HG03571 (cell line): ENCODE results near the gene TCP11.
"Not testable (repeated sequence)": the region's sequence is repeated elsewhere in the genome, so short reads cannot be mapped to it uniquely, and the experiment has no call there.

Experiments used
- ATAC-seq: cut with Tn5 transposase; IDR thresholded peaks from one replicate; pipeline ENCODE4 v1.9.1; 2021; ENCODE audit not compliant: unreplicated experiment

Gene TCP11

DNA sequence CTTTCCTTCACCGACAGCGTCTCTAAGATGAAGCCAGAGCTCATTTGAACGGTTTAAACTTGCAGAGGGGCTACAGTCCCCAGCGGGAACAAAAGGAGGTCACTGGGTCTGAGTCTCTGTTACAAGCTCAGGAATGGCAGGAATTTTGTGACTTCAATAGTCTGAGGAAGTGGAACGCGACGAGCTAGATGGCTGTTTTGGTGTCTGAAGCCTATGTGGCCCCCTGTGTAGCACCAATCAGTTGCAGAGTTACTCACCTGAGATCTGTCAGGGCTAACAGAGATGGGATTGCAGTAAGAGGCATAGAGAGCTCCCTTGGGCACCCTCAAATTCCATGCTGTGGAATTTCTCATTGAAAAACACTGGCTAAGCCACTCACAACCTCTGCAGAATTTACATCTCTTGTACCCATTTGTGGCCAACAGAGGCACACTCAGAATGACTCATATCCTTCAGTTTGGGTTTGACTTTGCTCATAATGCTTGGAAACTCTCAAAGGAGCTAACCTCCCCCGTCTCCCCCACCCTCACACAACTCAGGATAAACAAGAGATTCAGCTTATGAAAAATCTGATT, 7.1 kb upstream of the TCP11 start:
- ATAC-seq = no peak

GRCh38 chr6:35147486-35147885, 6.3 kb upstream of the TCP11 start:
- no peak for ATAC-seq

- ATAC-seq = no peak
Observed at GRCh38 chr6:35147026-35147425, 5.9 kb upstream of the TCP11 start.

DNA sequence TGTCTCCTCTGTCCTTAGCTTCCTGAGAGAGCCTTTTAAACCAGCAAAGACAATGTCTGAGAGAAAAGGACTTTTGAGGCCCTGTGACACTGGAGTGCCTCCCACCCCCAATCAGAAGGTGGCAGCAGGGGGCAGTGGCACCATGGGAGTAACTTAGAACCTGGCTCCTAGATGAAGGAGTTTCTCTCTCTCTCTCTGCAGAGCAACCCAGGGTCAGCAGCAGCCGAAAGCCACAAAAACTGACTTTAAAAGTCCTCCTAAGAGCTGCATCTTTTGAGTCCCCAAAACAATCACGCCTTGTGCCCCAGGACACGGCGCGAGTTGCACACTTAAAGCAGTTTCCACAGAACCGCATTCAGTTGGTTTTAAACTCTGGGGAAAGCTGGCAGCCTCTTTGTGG, 5.3 kb upstream of the TCP11 start:
- no peak for ATAC-seq

- ATAC-seq = no peak
Observed at GRCh38 chr6:35145757-35146156, 4.6 kb upstream of the TCP11 start.

DNA sequence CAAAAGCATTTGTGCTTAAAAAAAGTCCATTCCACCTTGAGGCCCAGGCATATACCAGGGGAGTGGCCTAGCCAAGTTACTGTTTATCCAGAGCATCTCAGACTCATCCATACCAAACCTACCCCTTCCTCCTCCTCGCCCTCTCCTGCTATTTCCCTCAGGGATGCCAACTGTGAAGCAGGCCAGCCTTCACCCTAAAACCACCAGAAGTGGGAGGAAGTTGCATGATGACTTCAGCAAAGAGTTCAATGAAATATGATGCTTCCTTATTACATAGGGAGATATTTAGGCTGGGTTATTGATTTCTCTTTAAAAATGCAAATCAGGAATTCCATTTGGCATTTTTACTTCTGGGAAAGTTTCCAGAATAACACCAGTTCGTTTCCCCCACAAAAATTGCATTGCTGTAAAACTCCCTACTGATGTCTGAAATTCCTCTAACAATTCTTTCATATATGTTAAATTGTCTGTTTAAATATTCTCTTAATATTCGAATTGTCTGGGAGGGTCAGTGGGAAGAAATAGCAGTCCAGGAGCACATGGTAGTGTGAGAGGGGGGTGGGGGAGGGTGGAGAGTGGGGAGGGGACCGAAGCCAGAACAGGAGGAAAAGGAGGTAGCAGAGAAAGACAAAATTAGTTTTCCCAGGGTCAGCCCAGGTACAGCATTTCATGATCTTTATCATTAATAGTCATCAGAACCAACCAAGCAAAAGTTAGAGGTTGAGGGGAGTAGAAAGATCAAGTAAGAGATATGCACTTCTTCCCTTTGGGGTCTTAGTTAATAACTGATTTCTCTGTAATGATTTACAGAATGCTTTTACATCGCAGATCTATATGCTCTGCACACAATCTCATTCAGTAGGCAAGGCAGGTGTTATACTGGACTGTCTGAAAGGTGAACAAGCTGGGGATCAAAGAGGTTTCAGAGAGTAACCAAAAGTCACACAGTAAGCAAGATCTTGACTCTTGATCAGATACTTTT, 1.7 kb upstream of the TCP11 start:
- no peak for ATAC-seq

DNA sequence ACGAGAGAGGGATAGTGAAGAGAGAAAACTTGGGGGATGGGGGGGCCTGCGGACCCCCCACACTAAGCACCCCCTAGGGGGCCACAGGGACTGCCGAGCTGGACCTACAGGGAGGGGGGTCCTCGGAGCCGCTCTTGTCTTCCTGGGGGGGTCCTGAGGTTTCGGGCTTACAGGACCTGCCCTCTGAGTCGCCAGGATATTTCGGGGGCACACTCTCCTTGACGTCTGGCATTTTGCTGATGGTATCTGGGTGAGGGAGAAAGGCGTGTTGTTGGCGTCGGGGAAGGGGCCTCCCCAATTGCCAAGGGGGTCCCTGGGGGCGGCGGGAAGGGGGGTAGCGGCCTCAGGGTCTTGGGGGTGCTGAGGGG, 516 bp downstream of the TCP11 start:
- ATAC-seq = no peak

DNA sequence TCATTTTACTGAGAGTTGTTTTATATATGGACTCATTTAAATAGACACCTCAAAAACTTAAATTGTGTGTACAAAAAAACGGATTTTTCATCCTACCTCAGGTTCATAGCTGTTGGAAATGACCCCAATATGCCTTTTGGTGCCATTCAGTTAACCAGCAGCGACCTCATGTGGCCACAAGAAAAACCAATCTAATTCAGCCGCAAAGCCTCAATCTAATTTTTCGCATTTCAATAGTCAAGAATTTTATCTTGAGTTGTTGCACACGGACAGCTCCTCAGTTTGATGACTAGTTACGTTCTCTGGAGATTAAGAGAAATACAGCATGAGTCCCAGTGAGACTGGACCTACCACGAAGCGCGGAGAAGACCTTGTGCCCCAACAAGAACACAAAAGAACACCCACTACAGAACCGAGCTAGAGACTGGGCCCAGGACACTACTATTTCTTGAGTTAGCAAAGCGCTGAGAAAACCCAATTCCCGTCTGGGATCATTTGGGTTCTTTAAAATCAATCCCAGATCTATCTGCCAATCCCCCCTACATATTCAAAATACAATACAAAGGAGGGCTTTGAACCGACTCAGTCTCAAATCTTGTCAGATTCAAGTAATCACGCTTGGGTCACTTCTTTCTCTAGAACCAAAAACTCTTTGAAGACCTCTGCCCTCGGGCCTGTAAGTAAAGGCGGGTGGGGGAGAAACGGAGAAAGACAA, 1.1 kb downstream of the TCP11 start:
- no peak for ATAC-seq

DNA sequence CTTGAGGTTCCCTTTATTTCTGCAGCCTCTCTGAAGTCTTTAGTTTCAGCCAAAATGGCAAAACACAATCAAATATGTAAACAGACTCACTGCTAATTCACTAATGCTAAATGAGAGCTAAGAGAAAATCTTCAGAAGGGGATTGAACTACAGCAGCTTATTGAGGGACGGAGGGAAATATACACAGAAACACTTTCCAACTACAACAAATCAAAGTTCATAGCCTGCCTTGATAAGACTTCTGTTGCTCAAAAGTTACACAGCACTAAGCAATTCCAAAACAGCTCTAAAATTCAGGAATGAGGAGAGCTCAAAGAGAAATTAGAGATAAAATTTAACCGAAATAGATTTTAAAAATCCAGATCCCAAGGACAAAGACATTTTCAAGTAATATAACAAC, 1.7 kb downstream of the TCP11 start:
- no peak for ATAC-seq

DNA sequence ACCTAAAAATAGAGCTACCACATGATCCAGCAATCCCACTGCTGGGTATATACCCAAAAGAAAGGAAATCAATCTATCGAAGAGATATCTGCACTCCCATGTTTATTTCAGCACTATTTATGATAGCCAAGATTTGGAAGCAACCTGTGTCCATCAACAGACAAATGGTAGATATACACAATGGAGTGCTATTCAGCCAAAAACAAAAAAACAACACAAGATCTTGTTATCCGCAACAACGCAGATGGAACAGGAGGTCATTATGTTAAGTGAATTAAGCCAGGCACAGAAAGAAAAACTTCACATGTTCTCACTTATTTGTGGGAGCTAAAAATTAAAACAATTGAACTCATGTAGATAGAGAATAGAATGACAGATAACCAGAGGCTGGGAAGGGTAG, 2.9 kb downstream of the TCP11 start:
- ATAC-seq = not testable (repeated sequence)

GRCh38 chr6:35136185-35136584, 5.0 kb downstream of the TCP11 start:
- no peak for ATAC-seq

DNA sequence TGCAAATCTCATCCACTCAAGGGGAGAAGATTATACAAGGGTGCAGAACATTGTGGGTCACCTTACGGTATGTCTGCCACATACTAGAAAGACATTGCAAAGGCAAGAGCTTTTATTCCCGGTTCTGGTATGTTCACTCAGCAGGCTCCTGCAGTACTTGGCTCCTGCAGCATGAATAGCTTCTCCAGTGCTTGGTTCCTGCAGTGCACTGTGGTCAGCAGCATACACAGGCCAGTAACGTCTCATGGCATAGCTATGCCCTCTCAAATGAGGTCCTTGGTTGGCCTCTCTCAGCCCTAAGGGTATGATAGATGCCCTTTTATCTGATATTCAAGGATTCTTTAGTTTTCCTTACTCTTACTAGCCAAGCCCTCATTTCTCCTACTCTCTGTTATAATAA, 12.6 kb downstream of the TCP11 start:
- no peak for ATAC-seq

GRCh38 chr6:35128042-35128441, 13.1 kb downstream of the TCP11 start:
- ATAC-seq = no peak

GRCh38 chr6:35124356-35124755, 16.8 kb downstream of the TCP11 start:
- ATAC-seq = no peak

- ATAC-seq = no peak
Observed at GRCh38 chr6:35120746-35121145, 20.4 kb downstream of the TCP11 start.

- ATAC-seq = no peak
Observed at GRCh38 chr6:35108309-35108885, 32.7 kb downstream of the TCP11 start.

- ATAC-seq = not testable (repeated sequence)
Observed at GRCh38 chr6:35107761-35108160, 33.4 kb downstream of the TCP11 start.

DNA sequence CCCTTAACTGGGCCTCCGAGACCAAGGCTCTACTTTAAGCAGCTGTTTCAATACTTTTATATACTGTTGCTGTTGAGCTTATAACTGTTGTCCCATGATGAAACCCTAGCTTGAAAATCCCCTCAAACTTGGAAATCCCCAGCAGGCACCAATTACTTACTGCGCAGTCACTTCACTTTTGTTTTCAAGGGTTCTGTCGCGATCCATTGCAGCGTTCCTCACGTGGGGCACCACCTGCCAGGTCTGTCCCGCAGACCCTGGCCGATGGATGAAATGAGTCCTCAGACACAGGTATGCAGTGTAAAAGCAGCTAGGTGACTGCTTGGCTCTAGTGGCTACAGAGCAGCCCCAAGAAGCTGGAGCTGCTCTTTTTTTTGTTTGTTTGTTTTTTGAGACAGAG, 33.9 kb downstream of the TCP11 start:
- not testable (repeated sequence) for ATAC-seq

DNA sequence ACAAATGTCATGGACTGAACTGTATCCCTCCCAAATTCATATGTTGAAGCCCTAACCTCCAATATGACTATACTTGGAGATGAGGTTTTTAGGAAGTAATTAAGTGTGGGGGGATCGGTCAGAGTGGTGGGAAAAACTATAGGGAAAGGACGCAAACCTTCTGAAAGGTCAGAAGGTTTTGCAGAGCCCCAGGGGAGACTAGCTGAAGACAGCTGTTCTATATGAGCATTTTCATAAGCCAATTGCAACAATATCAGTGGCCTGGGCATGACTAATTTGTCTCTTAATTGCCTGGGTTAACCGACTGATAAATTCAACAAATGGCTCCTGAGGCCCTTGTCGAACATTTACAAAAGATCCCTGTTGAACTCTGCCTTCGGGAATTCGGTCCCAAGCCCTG, 35.1 kb downstream of the TCP11 start:
- ATAC-seq = not testable (repeated sequence)

DNA sequence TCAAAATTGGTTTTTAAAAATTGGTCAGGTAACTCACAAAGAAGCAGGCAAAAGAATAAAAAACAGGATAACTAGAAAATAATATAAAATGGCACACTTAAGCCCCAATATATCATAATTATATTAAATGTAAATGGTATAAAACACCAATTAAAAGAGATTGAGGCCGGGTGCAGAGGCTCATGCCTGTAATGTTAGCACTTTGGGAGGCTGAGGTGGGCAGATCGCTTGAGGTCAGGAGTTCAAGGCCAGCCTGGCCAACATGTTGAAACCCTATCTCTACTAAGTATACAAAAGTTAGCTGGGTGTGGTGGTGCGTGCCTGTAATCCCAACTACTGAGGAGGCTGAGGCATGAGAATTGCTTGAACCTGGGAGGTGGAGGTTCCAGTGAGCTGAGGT, 36.1 kb downstream of the TCP11 start:
- no peak for ATAC-seq

DNA sequence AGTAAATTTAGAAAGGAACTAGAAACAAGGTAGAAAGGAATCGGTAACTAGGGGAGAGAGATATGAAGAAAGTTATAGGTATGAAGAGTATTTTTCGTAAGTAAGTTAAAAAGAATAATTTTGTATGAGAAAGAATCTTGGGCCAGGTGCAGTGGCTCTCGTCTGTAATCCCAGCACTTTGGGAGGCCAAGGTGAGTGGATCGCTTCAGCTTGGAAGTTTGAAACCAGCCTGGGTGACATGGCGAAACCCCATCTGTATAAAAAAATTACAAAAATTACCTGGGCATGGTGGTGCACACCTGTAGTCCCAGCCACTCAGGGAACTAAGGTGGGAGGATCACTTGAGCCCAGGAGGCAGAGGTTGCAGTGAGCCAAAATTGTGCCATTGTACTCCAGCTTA, 42.0 kb downstream of the TCP11 start:
- ATAC-seq = no peak
